GM12878 (cell line): ENCODE data around the gene PRKRA. TPM values are rescaled to one million over a fixed set of nuclear protein-coding genes. Genes with fewer than 3 reads are reported as not detected.

Experiments used
- BCLAF1 ChIP-seq: fragments of 450-650 bp; IDR thresholded peaks from 2 replicates; pipeline ENCODE4 v1.6.1; 2017; ENCODE audit warnings: antibody characterized with exemption, mild to moderate bottlenecking, moderate library complexity
- CEBPZ ChIP-seq: fragments of 150-350 bp; IDR thresholded peaks from 2 replicates; pipeline ENCODE4 v1.6.1; 2016; ENCODE audit warnings: low read depth, low read length
- E2F4 ChIP-seq: IDR thresholded peaks from 2 replicates; pipeline ENCODE4 v1.6.1; 2012; ENCODE audit warnings: low read depth, low read length, improper control_type of control experiment
- EZH2 ChIP-seq: IDR thresholded peaks from 2 replicates; pipeline ENCODE4 v1.6.1; 2012; ENCODE audit warnings: low read depth, mild to moderate bottlenecking, control low read depth, inconsistent platforms, low read length, borderline replicate concordance; ENCODE audit not compliant: control insufficient read depth
- IRF3 ChIP-seq: fragments of 450-650 bp; IDR thresholded peaks from 2 replicates; pipeline ENCODE4 v1.6.1; 2014; ENCODE audit warnings: mild to moderate bottlenecking
- MYC ChIP-seq: IDR thresholded peaks from 2 replicates; pipeline ENCODE4 v1.6.1; 2011; ENCODE audit warnings: mild to moderate bottlenecking, low read length, moderate library complexity, inconsistent platforms; ENCODE audit not compliant: insufficient read depth, insufficient replicate concordance, insufficient read length, severe bottlenecking
- RAD21 ChIP-seq: IDR thresholded peaks from 2 replicates; pipeline ENCODE4 v1.6.1; 2011; ENCODE audit warnings: mild to moderate bottlenecking, low read depth, low read length, moderate library complexity; ENCODE audit not compliant: insufficient read depth
- RELA ChIP-seq: fragments of 450-650 bp; IDR thresholded peaks from 2 replicates; pipeline ENCODE4 v1.8.0; 2014; ENCODE audit warnings: borderline replicate concordance; ENCODE audit not compliant: partially characterized antibody
- RELB ChIP-seq: fragments of 450-650 bp; IDR thresholded peaks from 2 replicates; pipeline ENCODE4 v1.6.1; 2017; ENCODE audit warnings: low read depth, mild to moderate bottlenecking, moderate library complexity
- REST ChIP-seq: IDR thresholded peaks from 2 replicates; pipeline ENCODE4 v1.6.1; 2012; ENCODE audit warnings: mild to moderate bottlenecking, low read depth, low read length
- polyA plus RNA-seq, 11 experiments: library from polyadenylated mRNA; depleted of rRNA in 4 of 11; unstranded in 6 of 11; stranded (reverse) in 5 of 11; fragments of >200 nt; fragmentation: Nextera tagmentation in 4 of 11; fragmentation: Illumina TruSeq in 1 of 11; extraction: Ambion mirVana in 4 of 11; extraction: Trizol in 1 of 11; gene quantifications; 1 replicate in 1 of 11; 2 replicates in 10 of 11; pipeline versions ENCODE4 v1.2.1 to v1.2.3, GENCODE V29; 2011 to 2016; ENCODE audit warnings: inconsistent platforms in 2 of 11, missing spikeins in 2 of 11, low read depth in 1 of 11
- total RNA-seq, 4 experiments: library from RNA; depleted of rRNA in 3 of 4; stranded (reverse); fragments of >200 nt in 3 of 4; fragmentation: Illumina TruSeq in 1 of 4; extraction: Trizol in 1 of 4; gene quantifications; 2 replicates each; pipeline versions ENCODE4 v1.2.1 to v1.2.3, GENCODE V29; 2013 to 2021

Gene PRKRA
- total and polyA plus RNA-seq, 10 of the 15 experiments (the other 5 are each of a cell fraction or from before 2014, with no cell fraction given) = 19.1 to 75.6 (median 51.7) TPM

- TF ChIP-seq IRF3 (no peak), MYC (no peak), EZH2 (no peak), BCLAF1 (no peak), E2F4 (no peak), REST (no peak), RELB (0 out of 2 replicates have a peak, but pooled peaks have one; percentile 28), RAD21 (peak; percentile 92), CEBPZ (no peak), RELA (no peak)
These were observed 27.7 kb upstream of the PRKRA start, which contains the start of gene FKBP7 (continued) for GRCh38 chr2:178478439-178479274.
